Epithelial cell of proximal tubule (primary cell): ENCODE results near the gene LRRK1. TPM values are rescaled to one million over a fixed set of nuclear protein-coding genes. Genes with fewer than 3 reads are reported as not detected.

Experiments used
- DNase-seq: peaks from one replicate; pipeline ENCODE4 v3.0.0-alpha.2; 2011; ENCODE audit warnings: low read depth
- H3K4me3 ChIP-seq: 2 replicates; pipeline ENCODE4 v1.5.1; 2011; ENCODE audit warnings: low read depth, mild to moderate bottlenecking, low read length
- total RNA-seq: library from RNA; depleted of rRNA; stranded (reverse); fragments of >200 nt; gene quantifications from 2 replicates; pipeline ENCODE4 v1.2.3, GENCODE V29; 2015
- TF ChIP-seq, protein P1 (sequence below): conservative IDR thresholded peaks from 2 replicates; pipeline ENCODE4 v1.5.1; 2012; ENCODE audit warnings: low read depth, mild to moderate bottlenecking, low read length

Gene LRRK1
- total RNA-seq, 1 donor from 2014 or later: 8.1 TPM

DNA sequence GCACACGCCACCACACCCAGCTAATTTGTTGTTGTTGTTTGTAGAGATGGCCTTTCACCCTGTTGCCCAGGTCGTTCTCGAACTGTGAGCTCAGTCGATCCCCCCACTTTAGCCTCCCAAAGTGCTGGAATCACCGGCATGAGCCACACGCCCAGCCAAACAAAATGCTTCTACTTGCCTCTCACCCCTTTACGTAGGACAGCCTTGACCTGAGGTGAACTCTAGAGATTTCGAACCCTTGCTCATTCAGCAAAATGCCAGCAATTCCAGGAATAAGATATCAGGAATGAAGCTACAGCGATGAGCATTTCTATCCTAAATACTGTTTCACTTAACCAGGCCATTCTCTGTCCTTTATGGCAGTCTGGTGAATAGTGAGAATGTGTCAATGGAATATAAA lies 135.0 kb downstream of the LRRK1 start:
- DNase-seq: no peak
- TF ChIP-seq, protein P1, sequence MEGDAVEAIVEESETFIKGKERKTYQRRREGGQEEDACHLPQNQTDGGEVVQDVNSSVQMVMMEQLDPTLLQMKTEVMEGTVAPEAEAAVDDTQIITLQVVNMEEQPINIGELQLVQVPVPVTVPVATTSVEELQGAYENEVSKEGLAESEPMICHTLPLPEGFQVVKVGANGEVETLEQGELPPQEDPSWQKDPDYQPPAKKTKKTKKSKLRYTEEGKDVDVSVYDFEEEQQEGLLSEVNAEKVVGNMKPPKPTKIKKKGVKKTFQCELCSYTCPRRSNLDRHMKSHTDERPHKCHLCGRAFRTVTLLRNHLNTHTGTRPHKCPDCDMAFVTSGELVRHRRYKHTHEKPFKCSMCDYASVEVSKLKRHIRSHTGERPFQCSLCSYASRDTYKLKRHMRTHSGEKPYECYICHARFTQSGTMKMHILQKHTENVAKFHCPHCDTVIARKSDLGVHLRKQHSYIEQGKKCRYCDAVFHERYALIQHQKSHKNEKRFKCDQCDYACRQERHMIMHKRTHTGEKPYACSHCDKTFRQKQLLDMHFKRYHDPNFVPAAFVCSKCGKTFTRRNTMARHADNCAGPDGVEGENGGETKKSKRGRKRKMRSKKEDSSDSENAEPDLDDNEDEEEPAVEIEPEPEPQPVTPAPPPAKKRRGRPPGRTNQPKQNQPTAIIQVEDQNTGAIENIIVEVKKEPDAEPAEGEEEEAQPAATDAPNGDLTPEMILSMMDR: no peak
- no peak overlapping the region for H3K4me3 ChIP-seq

DNA sequence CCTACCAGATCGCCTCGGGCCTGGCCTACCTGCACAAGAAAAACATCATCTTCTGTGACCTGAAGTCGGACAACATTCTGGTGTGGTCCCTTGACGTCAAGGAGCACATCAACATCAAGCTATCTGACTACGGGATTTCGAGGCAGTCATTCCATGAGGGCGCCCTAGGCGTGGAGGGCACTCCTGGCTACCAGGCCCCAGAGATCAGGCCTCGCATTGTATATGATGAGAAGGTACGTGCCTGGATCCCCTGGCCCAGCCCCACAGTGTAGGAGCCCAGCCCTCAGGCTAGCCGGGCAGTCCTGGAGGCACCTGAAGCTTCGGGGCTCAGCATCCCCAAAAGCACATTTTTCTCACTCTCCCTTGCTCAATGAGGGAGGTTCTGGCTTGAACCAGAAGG lies 135.8 kb downstream of the LRRK1 start:
- no peak for DNase-seq
- TF ChIP-seq, protein P1: no peak
- H3K4me3 ChIP-seq: no peak overlapping the region

DNA sequence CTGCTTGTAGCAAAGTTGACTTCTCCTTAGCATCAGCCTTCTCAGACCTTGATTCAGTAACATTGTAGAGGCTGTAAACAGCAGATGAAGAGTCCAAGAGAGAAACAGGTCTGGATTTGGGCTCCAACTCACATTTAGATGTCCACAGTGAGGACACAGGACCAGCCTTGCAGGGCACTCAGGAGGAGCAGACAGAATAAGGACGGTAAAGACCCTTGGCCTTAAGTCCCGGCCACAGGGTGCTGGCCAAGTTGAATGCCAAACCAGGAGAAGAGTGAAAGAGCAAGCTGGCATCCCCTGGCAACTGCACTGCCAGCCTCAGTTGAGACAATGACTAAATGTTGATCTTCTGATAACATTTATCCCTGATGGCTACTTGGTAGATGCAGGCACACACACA lies 136.3 kb downstream of the LRRK1 start:
- H3K4me3 ChIP-seq: no peak overlapping the region
- TF ChIP-seq, protein P1: no peak
- no peak for DNase-seq

DNA sequence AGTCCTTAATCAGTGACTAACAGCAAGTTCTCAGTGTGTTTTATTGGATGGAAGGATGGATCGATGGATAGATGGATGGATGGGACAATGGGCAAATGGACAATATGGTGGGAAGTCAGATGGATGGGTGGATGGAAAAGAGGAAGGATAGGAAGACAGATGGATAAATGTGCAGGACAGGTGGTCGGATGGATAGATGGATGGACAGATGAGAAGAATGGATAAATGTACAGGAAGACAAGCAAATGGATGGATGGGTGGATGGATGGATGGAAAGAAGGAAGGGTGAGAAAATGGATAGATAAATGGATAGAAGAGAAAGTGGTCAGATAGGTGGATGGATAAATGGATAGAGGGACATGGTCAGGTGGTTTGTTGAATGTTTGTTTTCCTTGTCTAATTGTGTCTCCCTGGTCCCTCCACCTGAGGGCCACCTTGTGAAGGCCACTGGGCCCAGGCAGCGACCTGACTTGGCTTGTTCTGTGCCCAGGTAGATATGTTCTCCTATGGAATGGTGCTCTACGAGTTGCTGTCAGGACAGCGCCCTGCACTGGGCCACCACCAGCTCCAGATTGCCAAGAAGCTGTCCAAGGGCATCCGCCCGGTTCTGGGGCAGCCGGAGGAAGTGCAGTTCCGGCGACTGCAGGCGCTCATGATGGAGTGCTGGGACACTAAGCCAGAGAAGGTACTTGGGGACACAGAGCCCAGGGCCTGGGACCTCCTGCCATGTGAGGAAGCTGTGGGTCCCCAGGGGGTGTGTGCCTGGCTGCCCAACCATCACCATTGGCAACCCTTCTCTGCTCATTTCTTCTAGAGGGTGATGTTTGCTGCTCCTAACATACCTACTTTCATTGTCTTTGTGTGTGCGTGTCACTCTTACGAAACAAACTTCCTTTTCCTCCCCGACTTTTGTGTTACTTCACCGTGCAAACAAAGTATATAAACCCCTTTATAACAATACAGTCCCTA lies 137.5 kb downstream of the LRRK1 start:
- TF ChIP-seq, protein P1: no peak
- no peak overlapping the region for H3K4me3 ChIP-seq
- DNase-seq: no peak

DNA sequence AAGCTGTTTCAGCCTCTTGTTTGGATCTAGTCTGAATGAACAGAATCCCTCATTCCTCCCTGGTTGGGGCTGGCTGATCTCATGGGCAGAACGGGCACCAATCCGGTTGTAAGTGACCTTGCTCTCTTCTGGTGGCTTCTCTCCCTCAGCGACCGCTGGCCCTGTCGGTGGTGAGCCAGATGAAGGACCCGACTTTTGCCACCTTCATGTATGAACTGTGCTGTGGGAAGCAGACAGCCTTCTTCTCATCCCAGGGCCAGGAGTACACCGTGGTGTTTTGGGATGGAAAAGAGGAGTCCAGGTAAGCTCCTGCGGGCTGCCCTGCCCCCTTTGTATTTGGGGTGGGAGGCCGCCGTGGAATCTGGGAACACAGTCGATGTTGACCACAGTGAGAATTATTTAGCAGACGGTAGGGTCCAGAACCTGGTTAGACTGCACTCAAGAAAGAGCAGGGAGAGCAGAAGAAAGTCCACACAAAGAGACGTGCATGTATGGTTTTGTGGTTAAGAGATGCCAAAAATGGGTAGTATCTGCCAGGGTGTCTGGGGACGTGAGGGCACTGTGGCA lies 138.8 kb downstream of the LRRK1 start:
- TF ChIP-seq, protein P1: no peak
- H3K4me3 ChIP-seq: no peak overlapping the region
- no peak for DNase-seq

DNA sequence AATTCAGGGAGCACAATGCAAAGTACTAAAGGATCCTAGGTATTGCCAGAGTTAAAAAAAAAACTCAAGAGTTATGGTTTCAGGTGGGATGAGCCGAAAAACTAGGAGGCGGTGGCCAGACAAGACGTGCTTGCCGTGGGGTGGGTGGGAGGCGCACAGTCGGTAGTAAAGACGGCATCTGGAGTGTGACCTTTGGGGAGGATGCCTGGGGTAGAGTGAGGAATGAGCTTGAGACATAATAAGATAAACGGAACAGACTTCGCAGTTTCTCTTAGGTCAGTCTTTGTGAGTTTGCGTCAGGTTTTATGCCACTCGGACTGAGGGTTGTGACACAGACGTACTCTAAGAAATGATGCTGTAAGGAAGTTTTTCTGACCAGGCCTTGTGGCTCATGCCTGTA lies 139.6 kb downstream of the LRRK1 start:
- no peak overlapping the region for H3K4me3 ChIP-seq
- DNase-seq: no peak
- TF ChIP-seq, protein P1: no peak
